Measurements from ENCODE around the gene GRIK3.

GRIK3 gene

DNA sequence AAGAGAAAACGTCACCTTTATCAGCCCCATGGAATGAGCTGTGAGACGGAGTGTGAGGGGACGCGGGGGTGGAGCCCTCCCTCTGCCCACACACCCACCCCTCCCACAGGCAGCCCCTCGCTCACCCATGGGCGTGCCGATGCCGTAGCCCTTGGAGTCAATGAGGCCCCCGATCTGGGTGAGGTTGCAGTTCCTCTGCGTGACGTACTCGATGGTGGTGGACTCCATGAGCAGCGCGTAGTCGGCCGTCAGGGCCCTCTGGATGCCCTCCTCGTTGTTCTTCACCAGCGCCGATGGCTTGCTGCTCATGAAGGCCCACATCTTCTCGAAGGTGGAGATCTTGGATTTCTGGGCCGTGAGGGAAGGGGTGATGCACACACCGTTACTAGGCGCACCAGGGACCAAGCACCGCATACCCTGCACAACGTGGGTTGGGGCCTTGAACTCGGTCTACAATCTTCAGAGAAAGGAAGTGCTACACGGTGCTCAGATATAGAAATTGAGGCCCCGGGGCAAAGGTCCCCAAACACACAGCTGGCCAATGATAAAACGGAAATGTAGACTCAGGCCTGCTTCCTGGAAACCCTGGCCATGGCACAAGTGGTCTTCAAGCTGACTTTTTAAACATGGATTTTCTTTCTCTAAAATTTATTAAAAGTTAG, 228.2 kb downstream of the GRIK3 start:
- Histone ChIP-seq H3K9me3 (ENCODE audit: control insufficient read depth in 1 of 2, low read length in 2 of 2) (no peaks in the 10 kb centered on the region), H3K4me1 (ENCODE audit: control insufficient read depth in 1 of 2, insufficient read depth in 2 of 2, low read length in 2 of 2) (peaks cover 0 to 4% of the 10 kb centered on the region in 2 donors), H3K9ac (ENCODE audit: low read depth in 1 of 2, low read length in 2 of 2) (no peak overlapping the region), H3K36me3 (ENCODE audit: control insufficient read depth in 1 of 2, insufficient read depth in 2 of 2, low read length in 2 of 2) (no peaks in the 10 kb centered on the region), H3K27ac (ENCODE audit: low read depth, low read length) (no peak overlapping the region), H3K4me3 (ENCODE audit: low read depth in 1 of 2, low read length in 2 of 2) (no peak overlapping the region), H3K27me3 (ENCODE audit: control insufficient read depth in 1 of 2, insufficient read depth in 2 of 2, low read length in 2 of 2) (peaks cover 0 to 5% of the 10 kb centered on the region in 2 donors)

DNA sequence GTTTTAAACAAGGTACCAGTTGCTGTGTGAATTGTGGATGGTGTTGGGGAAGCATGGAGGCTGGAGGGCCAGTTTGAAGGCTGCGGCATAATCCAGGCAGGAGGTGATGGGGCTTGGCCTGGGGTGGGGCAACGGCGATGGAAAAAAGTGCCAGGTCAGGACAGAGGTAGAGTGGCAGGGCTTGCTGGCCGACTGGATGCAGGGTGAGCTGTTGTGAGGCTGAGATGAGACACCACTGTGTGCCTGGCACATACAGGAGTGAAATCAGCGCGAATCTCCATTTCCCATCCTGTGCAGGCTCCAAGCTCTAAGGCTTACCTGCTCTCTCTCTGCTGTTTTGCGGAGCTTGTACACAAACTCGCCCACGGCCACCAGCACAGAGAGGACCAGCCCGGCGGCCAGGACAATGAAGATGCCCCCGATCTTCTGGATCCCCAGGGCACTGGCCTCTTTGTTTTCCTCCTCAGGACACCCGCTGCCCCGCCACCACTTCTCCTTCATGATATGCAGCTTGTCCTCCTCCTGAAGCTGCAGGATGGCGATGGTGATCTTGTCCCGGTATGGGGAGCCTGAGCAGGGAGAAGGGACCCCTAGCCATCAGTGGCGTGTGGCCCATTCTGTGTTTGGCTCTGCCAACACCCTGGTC, 229.5 kb downstream of the GRIK3 start:
- Histone ChIP-seq H3K27ac (ENCODE audit: low read depth, low read length) (no peak overlapping the region), H3K27me3 (ENCODE audit: control insufficient read depth in 1 of 2, insufficient read depth in 2 of 2, low read length in 2 of 2) (peaks cover 0 to 5% of the 10 kb centered on the region in 2 donors), H3K9me3 (ENCODE audit: control insufficient read depth in 1 of 2, low read length in 2 of 2) (no peaks in the 10 kb centered on the region), H3K4me3 (ENCODE audit: low read depth in 1 of 2, low read length in 2 of 2) (no peak overlapping the region), H3K36me3 (ENCODE audit: control insufficient read depth in 1 of 2, insufficient read depth in 2 of 2, low read length in 2 of 2) (no peaks in the 10 kb centered on the region), H3K9ac (ENCODE audit: low read depth in 1 of 2, low read length in 2 of 2) (no peak overlapping the region), H3K4me1 (ENCODE audit: control insufficient read depth in 1 of 2, insufficient read depth in 2 of 2, low read length in 2 of 2) (peaks cover 0 to 4% of the 10 kb centered on the region in 2 donors)

DNA sequence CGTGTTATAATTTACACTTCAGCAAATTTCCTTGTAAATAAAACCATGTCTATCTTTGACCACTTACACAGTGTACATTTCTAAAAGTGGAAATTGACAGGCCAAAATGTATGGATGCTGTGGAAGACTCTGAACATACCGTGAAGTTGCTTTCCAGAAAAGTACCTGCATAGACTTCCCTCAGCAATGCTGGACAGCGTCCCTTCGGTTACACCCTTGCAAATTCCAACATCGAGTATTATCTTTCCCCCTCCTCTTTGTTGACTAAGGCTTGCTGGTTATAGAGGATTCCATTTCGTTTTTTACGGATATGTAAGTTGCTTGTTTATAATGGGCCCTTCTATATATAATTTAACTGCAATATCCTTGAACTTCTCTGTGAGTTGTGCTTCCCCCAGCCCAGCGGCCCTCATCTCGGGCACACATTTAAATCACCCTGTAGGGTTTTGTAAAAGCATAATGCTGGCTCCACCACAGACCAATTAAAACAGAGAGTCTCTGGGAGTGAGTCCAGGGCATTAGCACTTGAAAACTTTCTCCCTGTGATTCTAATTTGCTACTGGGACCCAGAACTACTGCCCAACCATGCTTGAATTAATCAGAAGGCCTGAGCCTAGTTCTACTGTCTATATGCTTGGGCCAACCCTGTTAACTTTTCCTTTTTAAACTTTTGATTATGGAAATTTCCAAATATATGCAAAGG, 230.3 kb downstream of the GRIK3 start:
- H3K4me3 ChIP-seq (ENCODE audit: low read depth in 1 of 2, low read length in 2 of 2), result no peak overlapping the region
- H3K9me3 ChIP-seq (ENCODE audit: control insufficient read depth in 1 of 2, low read length in 2 of 2), result no peaks in the 10 kb centered on the region
- peaks cover 0 to 4% of the 10 kb centered on the region in 2 donors for H3K4me1 ChIP-seq (ENCODE audit: control insufficient read depth in 1 of 2, insufficient read depth in 2 of 2, low read length in 2 of 2)
- H3K9ac ChIP-seq (ENCODE audit: low read depth in 1 of 2, low read length in 2 of 2), result no peak overlapping the region
- H3K27ac ChIP-seq (ENCODE audit: low read depth, low read length), result no peak overlapping the region
- peaks cover 0 to 5% of the 10 kb centered on the region in 2 donors for H3K27me3 ChIP-seq (ENCODE audit: control insufficient read depth in 1 of 2, insufficient read depth in 2 of 2, low read length in 2 of 2)
- no peaks in the 10 kb centered on the region for H3K36me3 ChIP-seq (ENCODE audit: control insufficient read depth in 1 of 2, insufficient read depth in 2 of 2, low read length in 2 of 2)

DNA sequence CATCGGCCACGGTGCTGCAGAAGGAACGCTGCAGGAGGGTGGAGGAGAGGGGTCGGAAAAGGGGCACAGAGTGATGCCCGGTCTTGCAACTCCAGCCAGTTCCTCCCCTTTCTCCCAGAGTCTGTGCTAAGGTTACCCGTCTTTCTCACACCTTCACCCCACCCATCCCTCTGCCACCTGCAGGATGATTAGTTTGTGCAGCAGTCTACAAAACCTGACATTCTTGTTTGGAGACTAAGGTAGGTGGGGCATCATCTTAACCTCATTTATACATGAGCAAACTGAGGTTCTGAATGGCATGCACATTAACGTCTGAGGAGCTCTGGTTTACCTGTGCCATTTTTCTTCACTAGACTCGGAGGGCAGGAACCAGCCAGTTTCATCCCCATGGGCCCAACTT, 232.3 kb downstream of the GRIK3 start:
- peaks cover 0 to 5% of the 10 kb centered on the region in 2 donors for H3K27me3 ChIP-seq (ENCODE audit: control insufficient read depth in 1 of 2, insufficient read depth in 2 of 2, low read length in 2 of 2)
- peaks cover 0 to 4% of the 10 kb centered on the region in 2 donors for H3K4me1 ChIP-seq (ENCODE audit: control insufficient read depth in 1 of 2, insufficient read depth in 2 of 2, low read length in 2 of 2)
- no peaks in the 10 kb centered on the region for H3K9me3 ChIP-seq (ENCODE audit: control insufficient read depth in 1 of 2, low read length in 2 of 2)
- no peak overlapping the region for H3K4me3 ChIP-seq (ENCODE audit: low read depth in 1 of 2, low read length in 2 of 2)
- no peak overlapping the region for H3K9ac ChIP-seq (ENCODE audit: low read depth in 1 of 2, low read length in 2 of 2)
- H3K27ac ChIP-seq (ENCODE audit: low read depth, low read length), result no peak overlapping the region
- no peaks in the 10 kb centered on the region for H3K36me3 ChIP-seq (ENCODE audit: control insufficient read depth in 1 of 2, insufficient read depth in 2 of 2, low read length in 2 of 2)

DNA sequence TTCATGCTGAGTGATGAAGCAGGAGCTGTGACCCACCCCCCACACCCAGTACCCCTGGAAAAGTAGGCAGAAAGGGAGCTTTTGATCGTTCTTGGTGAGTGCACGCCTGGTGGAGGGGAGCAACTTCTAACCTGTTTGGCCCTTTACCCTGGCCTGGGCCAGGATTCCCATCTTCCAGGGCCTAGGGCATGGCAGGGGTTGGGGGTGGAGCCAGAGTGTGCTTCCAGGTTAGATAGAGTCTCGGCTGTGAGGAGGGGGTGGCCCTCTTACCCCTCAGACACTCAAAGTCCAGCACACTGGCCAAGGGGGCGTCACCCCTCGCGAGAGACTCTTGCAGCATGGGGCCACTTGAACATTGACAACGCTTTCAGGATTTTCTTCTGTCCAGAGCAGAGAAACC, 236.6 kb downstream of the GRIK3 start:
- no peaks in the 10 kb centered on the region for H3K36me3 ChIP-seq (ENCODE audit: control insufficient read depth in 1 of 2, insufficient read depth in 2 of 2, low read length in 2 of 2)
- H3K4me3 ChIP-seq (ENCODE audit: low read depth in 1 of 2, low read length in 2 of 2), result no peak overlapping the region
- no peak overlapping the region for H3K9ac ChIP-seq (ENCODE audit: low read depth in 1 of 2, low read length in 2 of 2)
- no peak overlapping the region for H3K27ac ChIP-seq (ENCODE audit: low read depth, low read length)
- H3K27me3 ChIP-seq (ENCODE audit: control insufficient read depth in 1 of 2, insufficient read depth in 2 of 2, low read length in 2 of 2), result peaks cover 0 to 2% of the 10 kb centered on the region in 2 donors
- H3K9me3 ChIP-seq (ENCODE audit: control insufficient read depth in 1 of 2, low read length in 2 of 2), result no peaks in the 10 kb centered on the region
- H3K4me1 ChIP-seq (ENCODE audit: control insufficient read depth in 1 of 2, insufficient read depth in 2 of 2, low read length in 2 of 2), result no peaks in the 10 kb centered on the region

DNA sequence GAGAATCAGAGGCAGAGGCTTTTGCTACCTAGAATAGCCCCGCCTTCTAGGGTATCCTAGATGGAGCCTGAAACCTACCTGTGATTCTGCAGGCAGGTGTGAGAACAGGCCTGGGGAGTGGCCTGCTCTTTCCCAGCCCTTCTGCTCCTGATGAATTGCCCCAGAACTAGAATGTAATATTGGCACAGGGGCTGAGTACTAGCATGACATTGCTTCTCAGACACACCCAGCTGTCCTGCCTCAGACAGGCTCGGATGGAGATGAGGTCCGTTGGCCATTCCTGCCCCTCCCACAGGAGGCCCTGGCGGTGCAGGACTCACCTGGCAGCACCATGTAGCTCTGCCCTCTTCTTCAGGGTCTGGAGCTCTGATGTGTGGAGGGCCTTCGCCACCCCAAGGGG, 237.6 kb downstream of the GRIK3 start:
- no peaks in the 10 kb centered on the region for H3K27me3 ChIP-seq (ENCODE audit: control insufficient read depth in 1 of 2, insufficient read depth in 2 of 2, low read length in 2 of 2)
- H3K4me3 ChIP-seq (ENCODE audit: low read depth in 1 of 2, low read length in 2 of 2), result no peak overlapping the region
- no peaks in the 10 kb centered on the region for H3K4me1 ChIP-seq (ENCODE audit: control insufficient read depth in 1 of 2, insufficient read depth in 2 of 2, low read length in 2 of 2)
- no peaks in the 10 kb centered on the region for H3K36me3 ChIP-seq (ENCODE audit: control insufficient read depth in 1 of 2, insufficient read depth in 2 of 2, low read length in 2 of 2)
- H3K9me3 ChIP-seq (ENCODE audit: control insufficient read depth in 1 of 2, low read length in 2 of 2), result no peaks in the 10 kb centered on the region
- no peak overlapping the region for H3K27ac ChIP-seq (ENCODE audit: low read depth, low read length)
- H3K9ac ChIP-seq (ENCODE audit: low read depth in 1 of 2, low read length in 2 of 2), result no peak overlapping the region

DNA sequence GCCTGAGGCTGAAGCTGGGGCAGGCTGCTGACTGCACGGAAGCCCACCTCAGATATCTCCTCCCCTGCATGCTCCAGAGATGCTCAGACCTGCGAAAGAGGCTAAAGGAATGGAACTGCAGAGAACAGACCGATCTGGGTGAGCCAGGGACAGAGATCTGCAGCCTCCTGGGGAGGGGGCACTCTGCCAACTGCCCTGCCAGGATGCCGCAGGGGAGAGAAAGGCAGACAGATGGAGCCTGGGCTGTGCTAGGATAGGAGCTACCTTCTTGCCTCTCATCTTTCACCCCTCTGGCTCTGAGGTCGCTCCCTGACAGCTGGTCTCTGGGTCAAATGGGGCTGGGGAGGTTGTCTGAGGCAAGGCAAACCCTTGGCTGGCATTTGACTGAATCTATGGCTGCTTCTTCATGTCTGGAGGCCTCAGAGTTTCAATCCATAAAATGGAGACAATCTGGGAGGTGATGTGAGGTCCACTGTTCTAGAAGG, 238.2 kb downstream of the GRIK3 start:
- Histone ChIP-seq H3K4me1 (ENCODE audit: control insufficient read depth in 1 of 2, insufficient read depth in 2 of 2, low read length in 2 of 2) (no peaks in the 10 kb centered on the region), H3K27ac (ENCODE audit: low read depth, low read length) (no peak overlapping the region), H3K27me3 (ENCODE audit: control insufficient read depth in 1 of 2, insufficient read depth in 2 of 2, low read length in 2 of 2) (no peaks in the 10 kb centered on the region), H3K36me3 (ENCODE audit: control insufficient read depth in 1 of 2, insufficient read depth in 2 of 2, low read length in 2 of 2) (no peaks in the 10 kb centered on the region), H3K9ac (ENCODE audit: low read depth in 1 of 2, low read length in 2 of 2) (no peak overlapping the region), H3K9me3 (ENCODE audit: control insufficient read depth in 1 of 2, low read length in 2 of 2) (no peaks in the 10 kb centered on the region), H3K4me3 (ENCODE audit: low read depth in 1 of 2, low read length in 2 of 2) (no peak overlapping the region)

DNA sequence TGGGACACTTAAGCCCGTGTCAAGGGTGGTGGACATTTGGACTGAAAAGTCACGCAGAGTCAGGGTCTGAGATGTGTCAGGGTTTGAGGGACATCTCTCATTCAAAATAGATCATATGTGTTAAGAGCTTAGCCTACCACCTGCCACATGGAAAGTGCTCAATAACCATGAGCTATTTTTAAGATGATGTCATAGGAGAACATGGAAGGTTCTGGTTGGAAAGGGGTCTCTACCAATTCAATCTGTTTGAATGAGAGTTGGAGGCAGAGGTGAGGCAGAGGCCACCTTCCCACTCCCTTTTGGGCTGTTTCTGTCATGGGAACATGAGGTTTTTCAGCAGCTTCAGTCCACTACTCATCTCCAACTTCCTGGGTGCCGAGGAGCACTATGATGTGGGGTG, 239.9 kb downstream of the GRIK3 start:
- Histone ChIP-seq H3K4me1 (ENCODE audit: control insufficient read depth in 1 of 2, insufficient read depth in 2 of 2, low read length in 2 of 2) (no peaks in the 10 kb centered on the region), H3K4me3 (ENCODE audit: low read depth in 1 of 2, low read length in 2 of 2) (no peak overlapping the region), H3K9me3 (ENCODE audit: control insufficient read depth in 1 of 2, low read length in 2 of 2) (no peaks in the 10 kb centered on the region), H3K9ac (ENCODE audit: low read depth in 1 of 2, low read length in 2 of 2) (no peak overlapping the region), H3K36me3 (ENCODE audit: control insufficient read depth in 1 of 2, insufficient read depth in 2 of 2, low read length in 2 of 2) (no peaks in the 10 kb centered on the region), H3K27me3 (ENCODE audit: control insufficient read depth in 1 of 2, insufficient read depth in 2 of 2, low read length in 2 of 2) (no peaks in the 10 kb centered on the region), H3K27ac (ENCODE audit: low read depth, low read length) (no peak overlapping the region)

DNA sequence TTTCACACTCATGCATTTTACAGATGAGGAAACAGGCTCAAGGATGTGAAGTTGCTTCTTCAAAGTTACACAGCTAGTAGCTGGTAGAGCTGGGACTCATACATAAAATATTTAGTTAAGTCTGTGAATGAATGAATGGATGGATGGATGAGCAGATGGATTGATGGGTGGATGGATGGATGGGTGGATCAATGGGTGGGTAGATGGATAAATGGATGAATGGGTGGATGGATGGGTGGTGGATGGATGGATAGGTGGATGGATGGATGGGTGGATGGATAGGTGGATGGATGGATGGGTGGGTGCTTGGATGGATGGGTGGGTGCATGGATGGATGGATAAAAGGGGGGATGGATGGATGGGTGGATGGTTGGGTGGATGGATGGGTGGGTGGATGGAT, 240.9 kb downstream of the GRIK3 start:
- Histone ChIP-seq H3K27ac (ENCODE audit: low read depth, low read length) (no peak overlapping the region), H3K4me3 (ENCODE audit: low read depth in 1 of 2, low read length in 2 of 2) (no peak overlapping the region), H3K4me1 (ENCODE audit: control insufficient read depth in 1 of 2, insufficient read depth in 2 of 2, low read length in 2 of 2) (no peaks in the 10 kb centered on the region), H3K9me3 (ENCODE audit: control insufficient read depth in 1 of 2, low read length in 2 of 2) (no peaks in the 10 kb centered on the region), H3K36me3 (ENCODE audit: control insufficient read depth in 1 of 2, insufficient read depth in 2 of 2, low read length in 2 of 2) (no peaks in the 10 kb centered on the region), H3K27me3 (ENCODE audit: control insufficient read depth in 1 of 2, insufficient read depth in 2 of 2, low read length in 2 of 2) (peaks cover 0 to 3% of the 10 kb centered on the region in 2 donors), H3K9ac (ENCODE audit: low read depth in 1 of 2, low read length in 2 of 2) (no peak overlapping the region)

DNA sequence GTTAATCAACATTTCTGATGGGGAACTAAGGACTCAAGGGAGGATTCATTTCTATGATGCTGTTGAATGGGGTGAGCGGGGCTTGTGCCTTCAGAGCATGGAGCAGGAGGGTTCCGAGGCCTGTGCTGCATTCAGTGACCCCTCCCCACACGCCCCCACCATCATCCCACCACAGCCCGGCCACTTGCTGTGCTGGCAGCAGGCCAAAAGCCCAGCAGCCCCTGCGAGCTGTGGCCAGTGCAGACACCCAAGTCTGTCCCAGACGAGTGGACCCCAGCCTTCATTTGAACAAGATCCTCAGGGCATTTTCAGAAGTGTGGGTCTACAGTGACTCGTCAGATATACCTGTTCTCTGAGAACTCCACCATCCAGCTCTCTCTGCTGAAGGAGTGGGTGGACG, 242.0 kb downstream of the GRIK3 start:
- H3K4me3 ChIP-seq (ENCODE audit: low read depth in 1 of 2, low read length in 2 of 2), result no peak overlapping the region
- H3K9ac ChIP-seq (ENCODE audit: low read depth in 1 of 2, low read length in 2 of 2), result no peak overlapping the region

More for the DNA sequence above, 242.0 kb downstream of the GRIK3 start:
- no peak overlapping the region for H3K27ac ChIP-seq (ENCODE audit: low read depth, low read length)
- no peaks in the 10 kb centered on the region for H3K4me1 ChIP-seq (ENCODE audit: control insufficient read depth in 1 of 2, insufficient read depth in 2 of 2, low read length in 2 of 2)
- peaks cover 3 to 6% of the 10 kb centered on the region in 2 donors for H3K27me3 ChIP-seq (ENCODE audit: control insufficient read depth in 1 of 2, insufficient read depth in 2 of 2, low read length in 2 of 2)
- H3K36me3 ChIP-seq (ENCODE audit: control insufficient read depth in 1 of 2, insufficient read depth in 2 of 2, low read length in 2 of 2), result no peaks in the 10 kb centered on the region
- no peaks in the 10 kb centered on the region for H3K9me3 ChIP-seq (ENCODE audit: control insufficient read depth in 1 of 2, low read length in 2 of 2)
